ACHN (cell line): ENCODE results near the gene RGL3.
"Not testable (repeated sequence)": the region's sequence is repeated elsewhere in the genome, so short reads cannot be mapped to it uniquely, and the experiment has no call there.

ENCODE experiments used
- DNase-seq: peaks from one replicate; pipeline ENCODE4 v3.0.0-alpha.2; 2015
- in situ Hi-C: cut with HindIII; loops from 2 replicates; pipeline ENCODE4 v1.10.0; 2017; ENCODE audit warnings: low sequenced_read_pairs, low pct_ligation_motif_present, low pct_unique_long_range_greater_than_20kb

RGL3 gene

GRCh38 chr19:11451871-11452619 lies 32.9 kb upstream of the RGL3 start:
- no peak for DNase-seq
- in situ Hi-C loops: no loop called here

DNA sequence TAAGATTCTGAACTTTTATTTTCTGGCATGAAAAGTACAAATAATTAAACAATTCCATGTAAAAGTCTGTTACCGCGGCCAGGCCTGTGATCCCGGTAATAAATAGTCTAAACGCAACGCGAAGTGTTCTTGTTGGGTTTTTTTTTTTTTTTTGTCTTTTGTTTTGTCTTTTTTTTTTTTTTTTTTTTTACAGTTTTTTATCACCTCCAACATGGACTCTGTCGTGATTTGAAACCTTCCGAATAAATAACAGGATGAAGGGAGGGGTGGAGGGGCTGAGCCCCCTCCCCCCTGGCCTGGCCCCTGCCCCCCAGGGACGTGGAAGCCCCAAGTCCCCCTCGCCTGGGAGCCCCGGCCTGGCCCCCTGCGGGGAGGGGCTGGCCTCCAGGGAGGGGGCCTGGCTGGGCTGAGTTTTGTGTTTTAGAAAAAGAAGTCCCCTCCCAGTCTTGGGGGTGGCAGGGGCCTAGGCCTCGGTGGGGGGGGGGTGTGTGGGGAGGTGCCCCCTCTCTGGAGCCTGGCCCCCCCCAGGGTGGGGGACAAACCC lies 32.3 kb upstream of the RGL3 start:
- no peak for DNase-seq
- in situ Hi-C loops: no loop called here

- in situ Hi-C loops: no loop called here
- DNase-seq: no peak
These were observed 31.6 kb upstream of the RGL3 start for GRCh38 chr19:11450570-11451326.

- in situ Hi-C loops: no loop called here
- no peak for DNase-seq
These were observed 29.9 kb upstream of the RGL3 start for GRCh38 chr19:11448923-11449554.

- DNase-seq: no peak
- in situ Hi-C loops: no loop called here
These were observed 29.3 kb upstream of the RGL3 start for GRCh38 chr19:11448410-11448809.

GRCh38 chr19:11447347-11448262 lies 28.5 kb upstream of the RGL3 start:
- in situ Hi-C loops: no loop called here
- no peak for DNase-seq

DNA sequence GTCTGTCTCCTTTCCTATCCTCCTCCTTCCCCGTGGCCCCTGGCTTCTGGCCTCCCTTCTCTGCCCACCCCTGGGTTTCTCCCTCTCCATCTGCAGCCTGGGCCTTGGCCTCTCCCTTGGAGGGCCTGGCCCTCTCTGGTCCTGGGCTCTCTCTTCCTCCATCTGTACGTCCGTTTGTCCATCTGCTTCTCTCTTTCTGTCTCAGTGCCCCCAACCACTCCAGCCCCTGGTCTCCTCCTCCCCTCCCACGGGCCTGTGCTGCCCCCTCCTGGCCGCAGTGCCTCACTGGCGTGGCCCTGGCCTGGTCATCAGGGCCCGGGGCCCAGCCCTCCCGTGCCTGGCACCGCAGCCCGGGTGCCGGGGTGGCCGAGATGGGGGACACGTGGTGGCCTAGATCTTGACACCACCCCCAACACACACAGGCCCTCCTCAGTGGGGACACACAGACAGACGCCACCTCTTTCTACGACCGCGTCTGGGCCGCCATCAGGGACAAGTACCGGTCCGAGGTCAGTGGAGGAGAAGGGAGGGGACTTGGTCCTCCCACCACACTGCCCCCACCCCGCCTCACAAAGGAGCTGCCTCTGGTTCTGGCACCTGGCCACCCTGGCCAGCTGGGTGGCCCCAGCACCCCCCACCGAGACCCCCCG lies 27.7 kb upstream of the RGL3 start:
- in situ Hi-C loops: no loop called here
- peak; percentile 46 for DNase-seq

- no peak for DNase-seq
- in situ Hi-C loops: no loop called here
These were observed 27.1 kb upstream of the RGL3 start for GRCh38 chr19:11446271-11446651.

DNA sequence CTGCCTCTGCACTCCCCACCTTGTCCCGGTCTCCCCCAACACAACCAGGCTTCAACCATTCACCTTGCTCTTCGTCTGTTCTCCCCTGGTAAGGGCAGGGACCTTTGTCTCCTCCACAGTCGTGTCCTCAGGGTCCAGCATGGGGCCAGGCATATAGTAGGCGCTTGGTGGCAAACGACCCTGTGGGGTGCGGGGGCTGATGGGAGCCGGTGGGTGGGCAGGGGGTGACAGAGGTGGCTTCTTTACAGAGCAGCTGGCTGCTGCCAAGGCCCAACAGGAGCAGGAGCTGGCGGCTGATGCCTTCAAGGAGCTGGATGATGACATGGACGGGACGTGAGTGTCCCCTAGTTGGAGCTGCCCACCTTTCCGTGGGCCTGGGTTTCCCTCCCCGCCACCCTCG lies 26.0 kb upstream of the RGL3 start:
- in situ Hi-C loops: no loop called here
- no peak for DNase-seq

DNA sequence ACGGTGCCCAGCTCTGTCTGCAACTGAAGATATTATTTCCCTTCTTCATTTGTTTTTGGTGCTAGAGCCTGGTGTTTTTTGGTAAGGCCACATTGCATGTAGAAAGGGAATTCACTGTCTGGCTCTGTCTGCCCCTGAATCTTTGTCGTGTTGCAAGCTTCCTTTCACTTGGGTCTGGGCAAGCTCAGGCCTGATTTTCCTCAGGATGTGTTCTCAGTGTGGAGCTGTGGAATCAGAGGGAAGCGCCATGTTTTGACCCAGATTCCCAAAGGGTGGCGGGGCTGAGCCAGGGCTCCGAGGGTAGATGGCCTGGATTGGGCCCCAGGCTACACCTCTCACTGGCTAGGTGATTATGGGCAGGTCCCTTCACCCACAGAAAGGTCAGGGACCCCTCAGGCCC lies 24.9 kb upstream of the RGL3 start:
- no peak for DNase-seq
- in situ Hi-C loops: no loop called here

GRCh38 chr19:11437955-11438354 lies 18.8 kb upstream of the RGL3 start:
- in situ Hi-C loops: no loop called here
- no peak for DNase-seq

GRCh38 chr19:11435833-11436313 lies 16.8 kb upstream of the RGL3 start:
- peak; percentile 23 for DNase-seq
- in situ Hi-C loops: no loop called here

DNA sequence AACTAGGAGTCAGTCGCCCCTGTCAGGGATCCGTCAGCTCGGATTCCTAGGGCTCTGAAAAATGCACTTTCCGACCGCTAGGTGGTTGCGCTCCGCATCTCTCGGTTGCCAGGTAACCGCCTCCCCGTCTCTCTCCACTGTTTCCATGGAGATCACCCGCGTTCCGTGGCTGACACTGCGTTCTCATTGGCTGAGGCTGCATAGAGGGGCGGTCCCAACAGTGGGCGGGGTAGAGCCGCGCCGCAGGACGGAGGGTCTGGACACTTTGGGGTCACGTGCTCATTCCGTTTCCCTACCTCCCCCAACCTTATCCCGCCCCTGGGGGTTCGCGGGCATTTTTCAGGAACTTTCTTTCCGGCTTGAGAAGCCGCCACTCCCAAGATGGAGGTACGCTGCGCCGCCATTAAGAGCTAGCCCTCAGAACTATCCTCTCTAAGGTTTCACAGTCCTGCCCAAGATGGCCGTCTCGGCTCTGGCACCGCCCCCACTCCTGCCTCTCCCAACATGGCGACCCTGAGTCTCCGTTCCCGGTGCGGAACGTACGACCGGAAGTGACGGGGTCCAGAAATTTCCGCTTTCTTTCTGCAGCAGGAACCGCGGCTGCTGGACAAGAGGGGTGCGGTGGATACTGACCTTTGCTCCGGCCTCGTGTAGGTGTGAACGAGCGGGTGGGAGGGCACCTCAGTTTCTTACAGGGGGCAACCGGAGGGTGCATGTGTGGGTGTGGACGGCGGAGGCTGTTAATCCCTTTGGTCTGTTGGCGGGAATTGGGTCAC lies 16.1 kb upstream of the RGL3 start, which contains the start of the genes ODAD3 and PRKCSH:
ODAD3 (minus strand) TSS at position 65 of the 776 bp plus-strand sequence. CDS start 105 bp downstream, outside the sequence.
PRKCSH (plus strand) TSS at position 579 of the 776 bp plus-strand sequence. CDS start 483 bp downstream, outside the sequence.
- peak; percentile 99 for DNase-seq
- in situ Hi-C loops: no loop called here

DNA sequence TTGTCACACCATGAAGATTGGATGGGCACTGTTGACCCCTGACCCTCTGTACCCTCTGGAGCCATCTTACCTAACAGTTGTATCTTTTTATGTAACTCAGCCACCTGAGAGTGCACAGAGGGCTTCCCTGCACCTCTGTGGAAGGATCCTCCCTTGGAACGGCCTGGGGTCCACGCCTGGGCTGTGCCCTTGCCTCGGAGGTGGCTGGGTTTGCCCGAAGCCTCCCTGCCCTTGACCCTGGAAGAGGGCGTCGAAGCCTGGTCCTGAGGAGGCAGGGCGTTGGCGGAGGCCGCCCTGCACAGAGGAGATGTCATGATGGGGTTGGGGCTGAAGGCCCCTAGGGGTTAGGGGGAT lies 15.6 kb upstream of the RGL3 start:
- in situ Hi-C loops: no loop called here
- DNase-seq: no peak

DNA sequence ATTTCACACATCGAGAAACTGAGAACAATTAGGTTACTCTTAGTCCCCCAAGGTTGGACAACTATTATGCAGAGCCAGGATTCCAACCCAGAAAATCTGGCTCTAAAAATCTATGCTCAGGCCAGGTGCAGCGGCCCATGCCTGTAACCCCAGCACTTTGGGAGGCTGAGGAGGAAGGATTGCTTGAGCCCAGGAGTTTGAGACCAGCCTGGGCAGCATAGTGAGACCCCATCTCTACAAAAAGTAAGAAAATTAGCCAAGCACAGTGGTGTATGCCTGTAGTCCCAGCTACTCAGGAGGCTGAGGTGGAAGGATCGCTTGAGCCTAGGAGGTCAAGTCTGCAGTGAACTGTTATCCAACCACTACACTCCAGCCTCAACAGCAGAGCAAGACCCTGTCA lies 14.4 kb upstream of the RGL3 start:
- in situ Hi-C loops, DNase-seq: not testable (repeated sequence)

- no peak for DNase-seq
- in situ Hi-C loops: no loop called here
These were observed 7.5 kb upstream of the RGL3 start for GRCh38 chr19:11426656-11427055.
